GM18505 (cell line): ENCODE data around the gene LRR1.

ENCODE experiments used
- ATAC-seq: cut with Tn5 transposase; IDR thresholded peaks from one replicate; pipeline ENCODE4 v1.9.1; 2021; ENCODE audit not compliant: unreplicated experiment
- POLR2A ChIP-seq: IDR thresholded peaks from 4 replicates; pipeline ENCODE4 v1.6.1; 2011; ENCODE audit warnings: borderline replicate concordance; ENCODE audit not compliant: insufficient read depth, insufficient read length; ENCODE audit errors: extremely low read depth

The LRR1 gene

GRCh38 chr14:49598485-49599300, at the start of gene LRR1:
TSS of gene LRR1 (plus strand) at chr14:49598940. CDS start at chr14:49599021, 81 bp downstream.
- TF ChIP-seq POLR2A = peak; percentile 87
- peak; percentile 53 for ATAC-seq

- no peak for ATAC-seq
Observed at GRCh38 chr14:49549446-49549845, 49.3 kb upstream of the LRR1 start.

GRCh38 chr14:49549881-49550280, 48.9 kb upstream of the LRR1 start:
- no peak for TF ChIP-seq POLR2A
- no peak for ATAC-seq

More at GRCh38 chr14:49549446-49549845, 49.3 kb upstream of the LRR1 start:
- TF ChIP-seq POLR2A = no peak

GRCh38 chr14:49550286-49551184, 48.2 kb upstream of the LRR1 start:
- TF ChIP-seq POLR2A = no peak
- no peak for ATAC-seq

GRCh38 chr14:49551569-49551968, 47.2 kb upstream of the LRR1 start:
- ATAC-seq = no peak
- no peak for TF ChIP-seq POLR2A

GRCh38 chr14:49553106-49553505, 45.6 kb upstream of the LRR1 start:
- TF ChIP-seq POLR2A = no peak
- no peak for ATAC-seq

- no peak for TF ChIP-seq POLR2A
- ATAC-seq = no peak
Observed at GRCh38 chr14:49553892-49554291, 44.8 kb upstream of the LRR1 start.

GRCh38 chr14:49559979-49560768, 38.6 kb upstream of the LRR1 start:
- no peak for TF ChIP-seq POLR2A
- ATAC-seq = no peak

- TF ChIP-seq POLR2A = no peak
- no peak for ATAC-seq
Observed at GRCh38 chr14:49566714-49567113, 32.0 kb upstream of the LRR1 start.

GRCh38 chr14:49569281-49569680, 29.5 kb upstream of the LRR1 start:
- no peak for ATAC-seq
- TF ChIP-seq POLR2A = no peak

- ATAC-seq = no peak
- no peak for TF ChIP-seq POLR2A
Observed at GRCh38 chr14:49574038-49574437, 24.7 kb upstream of the LRR1 start.

- TF ChIP-seq POLR2A = no peak
- no peak for ATAC-seq
Observed at GRCh38 chr14:49578141-49578540, 20.6 kb upstream of the LRR1 start.

GRCh38 chr14:49579841-49580240, 18.9 kb upstream of the LRR1 start:
- TF ChIP-seq POLR2A = peak; percentile 18
- ATAC-seq = no peak
